ENCODE measurements around the gene KRTAP4-6. TPM values are rescaled to one million over a fixed set of nuclear protein-coding genes. Genes with fewer than 3 reads are reported as not detected.
"Not testable (repeated sequence)": the region's sequence is repeated elsewhere in the genome, so short reads cannot be mapped to it uniquely, and the experiment has no call there.

KRTAP4-6 gene
- total RNA-seq, 4 donors from 2014 or later = not detected

DNA sequence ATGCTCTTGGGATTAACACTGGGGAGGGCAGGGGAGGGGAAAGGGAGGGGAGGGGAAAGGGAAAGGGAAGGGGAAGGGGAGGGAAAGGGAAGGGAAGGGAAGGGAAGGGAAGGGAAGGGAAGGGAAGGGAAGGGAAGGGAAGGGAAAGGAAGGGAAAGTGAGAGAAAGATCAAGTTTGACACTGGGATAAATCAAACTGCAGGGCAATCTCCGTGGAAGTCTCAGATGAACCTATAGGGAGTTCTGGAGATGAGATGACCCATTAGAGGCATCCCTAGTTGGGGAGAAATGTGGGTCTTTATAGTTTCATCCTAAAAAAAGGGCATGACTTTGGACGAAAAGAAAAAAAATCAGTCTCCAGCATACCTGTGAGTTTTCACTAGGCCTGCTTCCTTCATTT is 18.6 kb downstream of the KRTAP4-6 start:
- TF ChIP-seq, protein P1, sequence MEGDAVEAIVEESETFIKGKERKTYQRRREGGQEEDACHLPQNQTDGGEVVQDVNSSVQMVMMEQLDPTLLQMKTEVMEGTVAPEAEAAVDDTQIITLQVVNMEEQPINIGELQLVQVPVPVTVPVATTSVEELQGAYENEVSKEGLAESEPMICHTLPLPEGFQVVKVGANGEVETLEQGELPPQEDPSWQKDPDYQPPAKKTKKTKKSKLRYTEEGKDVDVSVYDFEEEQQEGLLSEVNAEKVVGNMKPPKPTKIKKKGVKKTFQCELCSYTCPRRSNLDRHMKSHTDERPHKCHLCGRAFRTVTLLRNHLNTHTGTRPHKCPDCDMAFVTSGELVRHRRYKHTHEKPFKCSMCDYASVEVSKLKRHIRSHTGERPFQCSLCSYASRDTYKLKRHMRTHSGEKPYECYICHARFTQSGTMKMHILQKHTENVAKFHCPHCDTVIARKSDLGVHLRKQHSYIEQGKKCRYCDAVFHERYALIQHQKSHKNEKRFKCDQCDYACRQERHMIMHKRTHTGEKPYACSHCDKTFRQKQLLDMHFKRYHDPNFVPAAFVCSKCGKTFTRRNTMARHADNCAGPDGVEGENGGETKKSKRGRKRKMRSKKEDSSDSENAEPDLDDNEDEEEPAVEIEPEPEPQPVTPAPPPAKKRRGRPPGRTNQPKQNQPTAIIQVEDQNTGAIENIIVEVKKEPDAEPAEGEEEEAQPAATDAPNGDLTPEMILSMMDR (IDR thresholded peaks at IDR 0.05; ENCODE audit: low read depth) = no peak

DNA sequence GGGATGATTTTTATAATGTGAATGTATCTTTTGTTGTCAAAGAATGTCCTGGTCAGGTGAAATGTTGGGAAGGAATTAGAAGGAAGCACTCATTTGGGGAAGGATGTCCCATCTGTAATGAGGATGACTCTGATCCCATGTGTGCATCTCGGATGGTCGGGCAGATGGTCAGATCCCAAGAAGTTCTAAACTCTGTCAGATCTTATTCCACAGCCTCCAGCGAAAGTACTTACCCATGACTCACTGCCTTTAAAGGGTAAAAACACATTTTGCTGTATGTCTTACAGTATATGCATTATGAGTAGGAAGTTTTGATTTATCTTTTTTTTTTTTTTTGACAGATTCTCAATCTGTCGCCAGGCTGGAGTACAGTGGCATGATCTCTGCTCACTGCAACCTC is 21.6 kb downstream of the KRTAP4-6 start:
- TF ChIP-seq, protein P1 (IDR thresholded peaks at IDR 0.05; ENCODE audit: low read depth) = no peak

DNA sequence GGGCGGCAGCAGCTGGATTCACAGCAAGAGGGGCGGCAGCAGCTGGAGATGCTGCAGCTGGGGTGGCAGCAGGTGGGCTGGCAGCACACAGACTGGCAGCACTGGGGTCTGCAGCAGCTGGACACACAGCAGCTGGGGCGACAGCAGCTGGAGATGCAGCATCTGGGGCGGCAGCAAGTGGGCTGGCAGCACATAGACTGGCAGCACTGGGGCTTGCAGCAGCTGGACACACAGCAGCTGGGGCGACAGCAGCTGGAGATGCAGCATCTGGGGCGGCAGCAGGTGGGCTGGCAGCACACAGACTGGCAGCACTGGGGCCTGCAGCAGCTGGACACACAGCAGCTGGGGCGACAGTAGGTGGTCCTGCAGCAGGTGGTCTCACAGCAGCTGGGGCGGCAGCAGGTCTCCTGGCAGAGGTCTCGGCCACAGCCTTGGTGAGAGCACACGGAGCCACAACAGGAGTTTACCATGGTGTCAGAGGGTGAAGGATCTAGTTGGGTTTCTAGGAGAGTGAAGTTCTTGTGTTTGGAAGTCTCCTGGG is 22.4 kb downstream of the KRTAP4-6 start, which contains the start of gene KRTAP4-11:
TSS of gene KRTAP4-11 (minus strand) at position 528 of the 541 bp plus-strand sequence. CDS start at position 470, 58 bp downstream.
- TF ChIP-seq, protein P1 (IDR thresholded peaks at IDR 0.05; ENCODE audit: low read depth) = not testable (repeated sequence)

DNA sequence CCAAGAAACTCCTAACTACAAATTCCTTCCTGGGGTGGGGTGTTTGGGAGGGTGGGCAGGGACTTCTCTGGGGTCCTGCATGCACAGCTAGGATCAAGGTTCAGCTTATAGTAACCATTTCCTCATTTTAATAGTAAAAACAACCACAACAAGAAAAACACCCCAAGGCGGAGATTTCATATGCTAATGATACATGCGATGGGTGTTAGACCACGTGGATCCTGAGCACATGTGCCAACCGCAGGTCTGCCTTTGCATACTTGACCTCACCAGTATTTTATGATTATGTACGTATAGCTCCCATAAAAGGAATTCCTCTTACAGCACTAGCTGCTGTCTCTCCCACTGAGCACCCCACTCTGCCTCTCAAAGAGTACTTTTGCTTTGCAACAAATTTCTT is 24.0 kb downstream of the KRTAP4-6 start:
- TF ChIP-seq, protein P1 (IDR thresholded peaks at IDR 0.05; ENCODE audit: low read depth) = no peak

DNA sequence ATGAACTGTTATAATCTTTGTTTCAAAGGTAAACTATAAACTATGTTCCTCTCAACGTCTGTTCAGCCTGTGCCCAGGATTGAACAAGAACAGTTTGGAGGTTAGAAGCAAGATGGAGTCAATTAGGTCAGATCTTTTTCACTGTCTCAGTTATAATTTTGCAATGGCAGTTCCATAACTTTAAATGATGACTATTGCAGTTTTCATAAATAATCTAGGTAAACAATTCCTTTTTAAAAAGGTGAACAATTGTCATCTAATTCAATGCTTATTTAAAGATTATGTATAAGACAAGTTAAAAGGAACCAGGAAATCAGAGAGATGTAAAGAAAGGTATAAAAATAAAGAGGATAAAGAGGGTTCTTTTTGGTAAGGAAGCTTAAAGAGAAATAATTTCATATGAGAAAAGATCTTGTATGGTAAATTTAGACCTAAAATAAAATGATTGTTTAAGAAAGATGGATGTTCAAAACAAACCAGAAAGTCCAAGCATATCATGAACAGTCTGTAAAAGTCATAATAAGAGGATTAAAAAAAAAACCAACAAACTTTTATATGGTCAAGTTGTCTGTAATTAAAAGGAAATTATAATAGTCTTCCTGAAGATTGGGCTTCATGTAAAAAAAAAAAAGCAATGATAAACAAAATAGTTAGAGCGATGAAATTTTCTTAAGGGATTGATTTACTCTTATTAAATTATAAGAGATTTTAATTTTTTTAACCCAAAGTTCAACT is 29.0 kb downstream of the KRTAP4-6 start:
- TF ChIP-seq, protein P1 (IDR thresholded peaks at IDR 0.05; ENCODE audit: low read depth) = no peak

DNA sequence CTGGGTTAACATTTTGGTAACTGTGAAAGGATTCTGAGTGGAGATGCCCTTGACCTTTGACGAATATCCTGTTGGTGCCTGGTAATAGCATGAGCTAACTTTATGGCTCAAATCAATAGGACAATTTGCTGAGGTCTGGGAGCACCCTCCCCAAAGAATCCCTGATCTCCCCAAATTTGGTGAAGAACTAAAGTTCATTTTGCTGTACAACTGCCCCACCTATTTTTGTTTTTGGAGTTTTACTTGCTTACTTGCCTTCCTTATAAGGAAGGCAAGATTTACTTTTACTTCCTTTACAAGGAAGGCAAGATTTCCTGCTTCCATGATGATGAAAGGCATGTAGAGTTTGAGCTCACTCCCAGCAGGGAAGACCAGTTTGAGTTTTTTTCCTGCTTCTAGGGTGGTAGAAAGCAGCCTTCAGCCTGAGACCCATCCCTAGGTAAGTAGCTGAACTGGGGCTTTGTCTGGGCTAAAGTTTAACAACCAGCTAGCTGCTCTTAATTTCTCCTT is 32.3 kb downstream of the KRTAP4-6 start:
- TF ChIP-seq, protein P1 (IDR thresholded peaks at IDR 0.05; ENCODE audit: low read depth) = no peak

DNA sequence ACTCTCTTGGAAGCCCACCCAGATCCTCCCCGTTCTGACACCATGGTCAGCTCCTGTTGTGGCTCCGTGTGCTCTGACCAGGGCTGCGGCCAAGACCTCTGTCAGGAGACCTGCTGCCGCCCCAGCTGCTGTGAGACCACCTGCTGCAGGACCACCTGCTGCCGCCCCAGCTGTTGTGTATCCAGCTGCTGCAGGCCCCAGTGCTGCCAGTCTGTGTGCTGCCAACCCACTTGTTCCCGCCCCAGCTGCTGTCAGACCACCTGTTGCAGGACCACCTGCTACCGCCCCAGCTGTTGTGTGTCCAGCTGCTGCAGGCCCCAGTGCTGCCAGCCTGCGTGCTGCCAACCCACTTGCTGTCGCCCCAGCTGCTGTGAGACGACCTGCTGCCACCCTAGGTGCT is 35.0 kb downstream of the KRTAP4-6 start, which contains the start of gene KRTAP4-9:
TSS of gene KRTAP4-9 (plus strand) at position 43 of the 400 bp plus-strand sequence. CDS start at position 43, 0 bp downstream.
- TF ChIP-seq, protein P1 (IDR thresholded peaks at IDR 0.05; ENCODE audit: low read depth) = not testable (repeated sequence)
